HG02678 (cell line): ENCODE measurements around the gene RTTN.

Source experiments
- ATAC-seq: cut with Tn5 transposase; IDR thresholded peaks from one replicate; pipeline ENCODE4 v1.9.1; 2021; ENCODE audit warnings: mild to moderate bottlenecking, moderate library complexity; ENCODE audit not compliant: unreplicated experiment

RTTN gene

GRCh38 chr18:70085641-70086040 is 119.8 kb downstream of the RTTN start:
- ATAC-seq = no peak

- no peak for ATAC-seq
These were observed 123.1 kb downstream of the RTTN start for GRCh38 chr18:70082430-70082829.

GRCh38 chr18:70078106-70078505 is 127.4 kb downstream of the RTTN start:
- no peak for ATAC-seq

- no peak for ATAC-seq
These were observed 129.6 kb downstream of the RTTN start for GRCh38 chr18:70075906-70076305.

GRCh38 chr18:70074116-70074515 is 131.4 kb downstream of the RTTN start:
- ATAC-seq = no peak

- ATAC-seq = no peak
These were observed 132.1 kb downstream of the RTTN start for GRCh38 chr18:70073432-70073831.

- ATAC-seq = peak; percentile 50
These were observed 132.8 kb downstream of the RTTN start for GRCh38 chr18:70072678-70073077.

- ATAC-seq = no peak
These were observed 135.5 kb downstream of the RTTN start for GRCh38 chr18:70069965-70070364.

GRCh38 chr18:70069382-70069781 is 136.1 kb downstream of the RTTN start:
- no peak for ATAC-seq

GRCh38 chr18:70068981-70069380 is 136.5 kb downstream of the RTTN start:
- peak; percentile 62 for ATAC-seq

GRCh38 chr18:70059684-70060083 is 145.8 kb downstream of the RTTN start:
- ATAC-seq = no peak

- ATAC-seq = peak; percentile 99
These were observed 146.6 kb downstream of the RTTN start for GRCh38 chr18:70058916-70059315.

- no peak for ATAC-seq
These were observed 157.4 kb downstream of the RTTN start for GRCh38 chr18:70047931-70048603.

GRCh38 chr18:70046796-70047195 is 158.7 kb downstream of the RTTN start:
- ATAC-seq = no peak

GRCh38 chr18:70046207-70046606 is 159.3 kb downstream of the RTTN start:
- ATAC-seq = no peak

GRCh38 chr18:70044632-70045031 is 160.9 kb downstream of the RTTN start:
- no peak for ATAC-seq

GRCh38 chr18:70041459-70042050 is 163.9 kb downstream of the RTTN start:
- no peak for ATAC-seq

- ATAC-seq = no peak
These were observed 166.3 kb downstream of the RTTN start for GRCh38 chr18:70039186-70039585.

- peak; percentile 32 for ATAC-seq
These were observed 167.9 kb downstream of the RTTN start for GRCh38 chr18:70037431-70038061.

- peak; percentile 98 for ATAC-seq
These were observed 168.6 kb downstream of the RTTN start for GRCh38 chr18:70036771-70037347.

- ATAC-seq = no peak
These were observed 169.3 kb downstream of the RTTN start for GRCh38 chr18:70036168-70036567.

GRCh38 chr18:70031221-70031620 is 174.3 kb downstream of the RTTN start:
- ATAC-seq = no peak
